HCT116 (cell line): ENCODE data around the gene FREM1. TPM values are rescaled to one million over a fixed set of nuclear protein-coding genes. Genes with fewer than 3 reads are reported as not detected.

Source experiments
- ATAC-seq: fragments of 200-7000 bp; cut with Tn5 transposase; 2 replicates; pipeline ENCODE4 v1.9.1; 2020; ENCODE audit warnings: mild to moderate bottlenecking, moderate library complexity
- BruUV-seq: library from RNA; stranded (reverse); fragments of 400-500 nt; replicated peaks from 2 replicates; lab custom pipeline; 2021; lab: Mats Ljungman, UMichigan
- CTCF ChIA-PET: fragments of 300-600 bp; sonication (Branson Sonifier 250); formaldehyde crosslinking; loops from one replicate; lab custom pipeline; 2021; ENCODE audit warnings: antibody characterized with exemption; lab: Charles Lee
- POLR2A ChIA-PET: fragments of 300-600, 350-600 bp; sonication (Branson Sonifier 250); formaldehyde crosslinking; loops from one replicate; lab custom pipeline; 2021; ENCODE audit warnings: antibody characterized with exemption; lab: Charles Lee
- RAD21 ChIA-PET, 2 experiments: fragments of 300-600 bp; sonication (Branson Sonifier 250); formaldehyde crosslinking; loops; one replicate each; lab custom pipeline; 2023; ENCODE audit warnings: low total read pairs in 2 of 2; ENCODE audit not compliant: uncharacterized antibody in 2 of 2, unreplicated experiment in 2 of 2, low non-redundant PET in 1 of 2; lab: Charles Lee
- DNase-seq: peaks from one replicate; pipeline ENCODE4 v3.0.0-alpha.2; 2010; ENCODE audit warnings: low read depth, low spot score
- H2AFZ ChIP-seq: fragments of 200-600 bp; shearing (Covaris generic), sonication (generic); 2 replicates; pipeline ENCODE4 v1.6.1; 2017; ENCODE audit warnings: low read depth, mixed run types, mixed read lengths, antibody characterized with exemption, low read length; ENCODE audit not compliant: poor library complexity, severe bottlenecking
- H3K27ac ChIP-seq: 2 replicates; pipeline ENCODE4 v1.5.1; 2012; ENCODE audit warnings: low read depth, low read length
- H3K27me3 ChIP-seq: fragments of 200-600 bp; sonication (generic); 2 replicates; pipeline ENCODE4 v1.6.1; 2016; ENCODE audit warnings: mixed run types, low read length, mixed read lengths; ENCODE audit not compliant: insufficient read depth
- H3K36me3 ChIP-seq, 2 experiments: fragments of 200-500 bp in 1 of 2; fragments of 200-600 bp in 1 of 2; sonication (Bioruptor generic) in 1 of 2; sonication (generic) in 1 of 2; 2 replicates each; pipeline versions ENCODE4 v1.5.1 to v1.6.1; 2014 to 2016; ENCODE audit warnings: low read length in 2 of 2, inconsistent platforms in 1 of 2, mixed read lengths in 1 of 2, mixed run types in 1 of 2; ENCODE audit not compliant: insufficient read depth in 2 of 2, control insufficient read depth in 1 of 2
- H3K4me1 ChIP-seq, 2 experiments: fragments of 200-600 bp in 1 of 2; sonication (generic) in 1 of 2; 2 replicates each; pipeline versions ENCODE4 v1.5.1 to v1.6.1; 2012 to 2017; ENCODE audit warnings: low read length in 2 of 2, inconsistent platforms in 1 of 2, mild to moderate bottlenecking in 1 of 2, mixed read lengths in 1 of 2, mixed run types in 1 of 2, moderate library complexity in 1 of 2; ENCODE audit not compliant: insufficient read depth in 2 of 2, control insufficient read depth in 1 of 2
- H3K4me2 ChIP-seq: fragments of 200-600 bp; sonication (generic); 2 replicates; pipeline ENCODE4 v1.6.1; 2017; ENCODE audit warnings: mixed run types, low read length, mixed read lengths
- H3K4me3 ChIP-seq, 2 experiments: fragments of 200-600 bp in 1 of 2; sonication (generic) in 1 of 2; replicated peaks in 1 of 2; 2 replicates each; pipeline ENCODE4 v1.5.1; 2011 to 2016; ENCODE audit warnings: low read length in 2 of 2, control low read depth in 1 of 2, low read depth in 1 of 2, mild to moderate bottlenecking in 1 of 2, mixed read lengths in 1 of 2, mixed run types in 1 of 2
- H3K79me2 ChIP-seq: fragments of 200-600 bp; sonication (generic); 2 replicates; pipeline ENCODE4 v1.6.1; 2017; ENCODE audit warnings: mild to moderate bottlenecking, mixed run types, low read length, moderate library complexity, mixed read lengths; ENCODE audit not compliant: insufficient read depth
- H3K9ac ChIP-seq: fragments of 200-600 bp; sonication (generic); 2 replicates; pipeline ENCODE4 v1.6.1; 2016; ENCODE audit warnings: low read length, mixed read lengths
- H3K9me2 ChIP-seq: fragments of 200-600 bp; sonication (generic), shearing (Covaris generic); 2 replicates; pipeline ENCODE4 v1.6.1; 2017; ENCODE audit warnings: mixed run types, mild to moderate bottlenecking, moderate library complexity; ENCODE audit not compliant: insufficient read depth
- H3K9me3 ChIP-seq, 2 experiments: fragments of 200-500 bp in 1 of 2; fragments of 200-600 bp in 1 of 2; sonication (Bioruptor generic) in 1 of 2; sonication (generic) in 1 of 2; 2 replicates each; pipeline ENCODE4 v1.6.1; 2014 to 2017; ENCODE audit warnings: low read length in 2 of 2, mixed read lengths in 2 of 2, inconsistent platforms in 1 of 2, low read depth in 1 of 2, mild to moderate bottlenecking in 1 of 2, mixed run types in 1 of 2, moderate library complexity in 1 of 2; ENCODE audit not compliant: control insufficient read depth in 1 of 2, insufficient read depth in 1 of 2
- H4K20me1 ChIP-seq: fragments of 200-600 bp; sonication (generic), shearing (Covaris generic); 2 replicates; pipeline ENCODE4 v1.6.1; 2017; ENCODE audit warnings: mixed run types, mild to moderate bottlenecking, moderate library complexity; ENCODE audit not compliant: insufficient read depth
- EGR1 ChIP-seq: IDR thresholded peaks from 2 replicates; pipeline ENCODE4 v1.6.1; 2012; ENCODE audit warnings: low read depth
- ELF1 ChIP-seq: IDR thresholded peaks from 2 replicates; pipeline ENCODE4 v1.6.1; 2012; ENCODE audit warnings: low read depth, borderline replicate concordance
- EZH2 ChIP-seq: fragments of 200-600 bp; sonication (generic); IDR thresholded peaks from 2 replicates; pipeline ENCODE4 v1.6.1; 2017; ENCODE audit warnings: antibody characterized with exemption, mixed run types
- EZH2phosphoT487 ChIP-seq: fragments of 200-600 bp; IDR thresholded peaks from 2 replicates; pipeline ENCODE4 v1.6.1; 2018; ENCODE audit warnings: antibody characterized with exemption, borderline replicate concordance
- POLR2AphosphoS5 ChIP-seq: IDR thresholded peaks from 2 replicates; pipeline ENCODE4 v1.6.1; 2011; ENCODE audit warnings: mild to moderate bottlenecking, low read depth, low read length, moderate library complexity
- SP1 ChIP-seq: IDR thresholded peaks from 2 replicates; pipeline ENCODE4 v1.6.1; 2012; ENCODE audit warnings: low read depth
- SRF ChIP-seq: IDR thresholded peaks from 2 replicates; pipeline ENCODE4 v1.6.1; 2012; ENCODE audit warnings: low read depth
- YY1 ChIP-seq: IDR thresholded peaks from 2 replicates; pipeline ENCODE4 v1.6.1; 2011; ENCODE audit warnings: low read length, low read depth, moderate library complexity, mild to moderate bottlenecking; ENCODE audit not compliant: insufficient replicate concordance; ENCODE audit errors: extremely low read depth
- ZNF274 ChIP-seq: fragments of 200-500 bp; sonication (Bioruptor generic); IDR thresholded peaks from 2 replicates; pipeline ENCODE4 v1.6.1; 2014; ENCODE audit warnings: mild to moderate bottlenecking, low read depth, low read length, inconsistent platforms
- intact Hi-C: fragments of 100-400 bp; cut with micrococcal nuclease; formaldehyde crosslinking; loops from 2 replicates; pipeline ENCODE4 v1.10.0; 2022
- total RNA-seq: library from RNA; stranded (reverse); gene quantifications from one replicate; pipeline ENCODE4 v1.2.1, GENCODE V29; 2021; ENCODE audit not compliant: unreplicated experiment
- TF ChIP-seq, protein P1 (sequence below): IDR thresholded peaks from 2 replicates; pipeline ENCODE4 v1.6.1; 2012

Gene FREM1
- total RNA-seq, 1 experiment from 2014 or later, result 0.12 TPM

DNA sequence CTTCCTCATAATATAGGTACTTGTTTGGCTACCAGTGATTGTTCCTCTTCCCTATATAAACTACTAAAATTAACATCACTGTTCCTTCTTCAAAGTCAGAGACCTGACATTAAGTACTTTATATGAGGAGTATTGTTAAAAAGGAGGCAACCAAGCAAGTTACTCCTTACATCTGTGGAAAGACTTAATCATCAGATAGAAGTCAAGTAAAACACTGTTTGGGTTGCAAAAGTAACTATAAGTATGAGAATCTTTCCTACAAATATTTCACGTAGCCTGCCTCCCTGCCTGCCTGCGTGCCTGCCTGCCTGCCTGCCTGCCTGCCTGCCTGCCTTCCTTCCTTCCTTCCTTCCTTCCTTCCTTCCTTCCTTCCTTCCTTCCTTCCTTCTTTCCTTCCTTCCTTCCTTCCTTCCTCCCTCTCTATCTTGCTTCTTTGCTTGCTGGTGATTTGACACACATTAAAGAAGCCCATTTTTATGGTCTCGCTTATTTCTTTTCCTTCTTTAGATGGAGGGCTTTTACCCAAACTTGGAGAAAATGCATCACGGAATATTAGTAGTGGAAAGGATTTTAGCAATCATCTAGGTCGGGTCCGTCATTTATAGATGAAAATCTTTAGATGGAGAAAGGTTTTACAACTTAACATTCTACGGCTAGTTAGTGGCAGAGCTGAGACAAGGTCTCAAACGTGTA lies 190.9 kb downstream of the FREM1 start:
- BruUV-seq, result no TSS peak
- Histone ChIP-seq H2AFZ (no peak overlapping the region), H3K9ac (no peak overlapping the region), H3K27me3 (peaks cover 49% of the 10 kb centered on the region)
- no peak for TF ChIP-seq SRF
- TF ChIP-seq POLR2AphosphoS5, result no peak
- TF ChIP-seq EZH2phosphoT487, result no peak
- TF ChIP-seq EGR1, result no peak
- no peak for TF ChIP-seq ELF1
- TF ChIP-seq, protein P1, sequence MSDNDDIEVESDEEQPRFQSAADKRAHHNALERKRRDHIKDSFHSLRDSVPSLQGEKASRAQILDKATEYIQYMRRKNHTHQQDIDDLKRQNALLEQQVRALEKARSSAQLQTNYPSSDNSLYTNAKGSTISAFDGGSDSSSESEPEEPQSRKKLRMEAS, result no peak
- TF ChIP-seq, all 23 proteins: peak for 0
- Histone ChIP-seq H3K27ac (no peak overlapping the region), H4K20me1 (no peaks in the 10 kb centered on the region; the same call in 1 of the 2 replicates), H3K4me2 (no peak overlapping the region), H3K4me3 (no peak overlapping the region), H3K4me1 (no peaks in the 10 kb centered on the region), H3K9me2 (no peaks in the 10 kb centered on the region), H3K79me2 (no peaks in the 10 kb centered on the region), H3K9me3 (no peaks in the 10 kb centered on the region), H3K36me3 (no peaks in the 10 kb centered on the region)
- ChIA-PET POLR2A (no interaction called here), RAD21 (no interaction called here), CTCF (no interaction called here)
- ATAC-seq (no peak), DNase-seq (no peak)
- intact Hi-C loops, result no loop called here

DNA sequence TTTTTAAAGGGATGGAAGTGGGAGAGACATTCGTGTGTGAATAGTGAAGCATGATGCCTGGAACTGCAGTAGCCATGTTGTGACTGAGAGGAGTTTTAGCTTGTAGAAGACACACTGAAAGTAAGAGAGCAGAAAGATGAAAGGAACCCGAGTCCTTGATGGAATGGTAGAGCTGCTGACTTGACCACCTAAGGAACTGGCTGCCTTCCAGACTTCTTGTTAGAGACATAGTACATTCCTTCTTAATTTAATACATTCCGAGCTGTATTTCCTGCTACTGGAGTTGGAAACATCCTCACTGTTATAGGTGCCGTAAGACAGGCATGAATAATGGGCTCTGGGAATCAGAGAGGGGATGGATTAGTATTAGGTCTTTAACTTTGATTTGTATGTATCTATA lies 195.1 kb downstream of the FREM1 start:
- POLR2A ChIA-PET, result no interaction called here
- Histone ChIP-seq H3K9me2 (no peaks in the 10 kb centered on the region), H3K9me3 (no peaks in the 10 kb centered on the region), H2AFZ (no peak overlapping the region), H3K36me3 (no peaks in the 10 kb centered on the region), H3K4me3 (no peak overlapping the region), H3K9ac (no peak overlapping the region), H4K20me1 (no peaks in the 10 kb centered on the region), H3K27me3 (peaks cover 31% of the 10 kb centered on the region), H3K4me2 (no peak overlapping the region), H3K27ac (no peak overlapping the region), H3K4me1 (no peaks in the 10 kb centered on the region), H3K79me2 (no peaks in the 10 kb centered on the region)
- no peak for ATAC-seq
- CTCF ChIA-PET, result no interaction called here
- intact Hi-C loops, result no loop called here
- BruUV-seq, result no TSS peak
- TF ChIP-seq YY1 (no peak), SP1 (no peak), EZH2 (no peak), ZNF274 (no peak)
- no peak for DNase-seq
- RAD21 ChIA-PET, result no interaction called here
